Smooth muscle cell of the brain vasculature (primary cell): Measurements from ENCODE around the gene TYMP.

ENCODE experiments used
- DNase-seq: peaks from one replicate; pipeline ENCODE4 v3.0.0-alpha.2; 2012; ENCODE audit warnings: low read depth, low spot score

TYMP gene

GRCh38 chr22:50483977-50484853 lies 45.6 kb downstream of the TYMP start:
- no peak for DNase-seq

DNA sequence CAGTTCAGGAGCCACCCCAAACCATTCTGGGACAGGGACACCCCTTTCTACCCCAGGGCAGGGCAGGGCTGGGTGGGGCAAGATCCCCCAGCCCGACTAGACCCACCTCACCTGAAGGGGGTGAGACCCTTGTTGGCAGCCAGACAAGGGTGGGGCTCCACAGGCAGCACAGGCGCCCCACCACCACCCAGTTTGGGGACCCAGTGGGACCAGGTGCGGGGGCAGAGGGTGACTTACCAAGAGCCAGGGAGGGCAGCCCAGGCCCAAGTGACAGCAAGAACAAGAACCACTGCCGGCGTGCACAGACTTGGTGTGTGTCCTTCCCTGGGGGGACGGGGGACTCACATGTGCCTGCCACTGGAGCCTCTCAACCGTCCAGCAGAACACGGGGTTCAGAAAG lies 46.3 kb downstream of the TYMP start:
- no peak for DNase-seq

DNA sequence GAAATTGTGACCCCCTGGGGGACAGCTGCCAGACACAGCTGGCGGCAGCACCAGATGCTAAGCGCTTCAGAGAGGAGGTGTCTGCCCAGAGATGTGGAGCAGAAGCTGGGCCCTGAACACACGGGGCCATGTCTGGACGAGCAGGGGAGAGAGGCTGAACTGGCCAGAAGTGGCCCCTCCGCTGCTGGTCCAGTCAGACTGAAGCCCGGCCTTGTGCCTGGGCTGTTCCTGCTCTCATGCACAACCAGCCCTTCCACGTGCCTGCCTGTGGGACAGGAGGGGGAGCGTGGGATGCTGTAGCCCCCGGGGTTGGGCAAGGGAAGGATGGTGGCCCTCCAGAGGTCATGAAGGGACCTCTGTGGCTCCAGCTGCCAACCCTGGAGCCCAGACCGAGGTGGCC lies 46.7 kb downstream of the TYMP start:
- no peak for DNase-seq

DNA sequence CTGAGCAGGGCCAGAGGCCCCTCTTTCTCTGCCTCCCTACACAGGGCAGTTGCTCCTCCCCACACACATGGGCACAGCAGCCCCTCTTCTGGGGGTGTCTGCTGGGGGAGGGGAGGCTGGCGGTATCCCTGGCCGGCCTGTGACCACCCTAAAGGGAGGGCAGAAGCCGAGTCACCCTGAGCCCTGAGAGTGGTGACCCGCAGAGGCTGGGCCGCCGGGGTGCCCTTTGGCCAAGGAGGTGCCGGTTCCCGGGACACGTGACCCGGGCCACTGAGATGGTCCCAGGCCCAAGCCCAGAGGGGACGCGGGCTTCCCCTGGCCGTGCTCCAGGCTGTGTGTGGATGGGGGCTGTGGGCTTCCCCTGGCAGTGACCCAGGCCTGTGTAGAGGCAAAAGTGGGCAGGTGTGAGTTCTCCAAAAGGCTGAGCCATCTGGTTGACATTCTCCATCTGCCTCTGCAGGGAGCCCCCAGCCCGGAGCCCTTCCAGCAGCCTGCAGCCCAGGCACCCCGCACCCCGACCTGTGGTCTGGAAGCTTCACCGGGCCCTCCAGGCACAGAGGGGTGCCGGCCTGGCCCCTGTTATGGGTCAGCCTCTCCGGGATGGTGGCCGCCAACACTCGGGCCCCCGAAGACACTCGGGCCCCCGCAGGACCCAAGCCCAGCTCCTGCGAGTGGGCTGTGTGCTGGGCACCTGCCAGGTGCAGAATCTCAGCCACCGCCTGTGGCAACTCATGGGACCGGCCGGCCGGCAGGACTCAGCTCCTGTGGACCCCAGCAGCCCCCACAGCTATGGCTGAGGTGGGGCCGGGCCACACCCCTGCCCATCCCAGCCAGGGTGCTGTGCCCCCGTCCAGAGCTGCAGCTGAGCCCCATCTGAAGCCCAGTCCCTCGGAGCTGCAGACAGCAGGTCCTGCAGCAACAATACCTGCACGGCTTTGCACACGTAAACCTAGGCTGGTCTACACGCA lies 47.4 kb downstream of the TYMP start:
- DNase-seq, result no peak

DNA sequence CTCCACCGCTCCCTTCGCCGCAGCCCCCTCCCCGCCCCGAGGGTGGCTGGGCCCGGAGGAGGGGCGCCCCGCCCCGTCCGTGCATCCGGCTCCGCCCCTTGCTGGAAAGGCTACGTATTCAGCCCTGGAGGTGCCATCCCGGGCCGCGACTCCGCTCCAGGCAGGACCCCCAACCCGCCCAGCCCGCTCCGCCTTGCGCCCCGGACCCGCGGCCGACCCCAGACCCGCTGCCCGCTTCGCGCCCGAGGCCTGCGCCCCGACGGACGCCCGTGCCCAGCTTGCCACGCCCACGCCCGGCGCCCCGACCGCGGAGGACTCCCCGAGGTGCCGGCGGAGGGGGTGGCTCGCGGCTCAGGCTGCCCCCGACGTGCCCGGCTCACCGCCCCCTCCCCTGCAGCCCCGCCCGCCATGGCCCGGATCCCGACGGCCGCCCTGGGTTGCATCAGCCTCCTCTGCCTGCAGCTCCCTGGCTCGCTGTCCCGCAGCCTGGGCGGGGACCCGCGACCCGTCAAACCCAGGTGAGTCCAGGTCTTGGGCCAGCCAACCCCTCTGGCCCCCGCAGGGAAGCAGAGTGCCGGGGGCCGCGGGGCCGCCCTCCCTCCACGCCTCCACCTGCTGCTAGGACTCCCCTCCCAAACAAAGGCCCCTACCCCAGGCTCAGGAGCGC lies 48.2 kb downstream of the TYMP start, which contains the start of gene ADM2:
Gene ADM2, plus strand, starts transcription at position 104 of the 667 bp plus-strand sequence. Its CDS starts 305 bp downstream, at position 409.
- no peak for DNase-seq

- no peak for DNase-seq
These were observed 48.8 kb downstream of the TYMP start for GRCh38 chr22:50481045-50481439.

DNA sequence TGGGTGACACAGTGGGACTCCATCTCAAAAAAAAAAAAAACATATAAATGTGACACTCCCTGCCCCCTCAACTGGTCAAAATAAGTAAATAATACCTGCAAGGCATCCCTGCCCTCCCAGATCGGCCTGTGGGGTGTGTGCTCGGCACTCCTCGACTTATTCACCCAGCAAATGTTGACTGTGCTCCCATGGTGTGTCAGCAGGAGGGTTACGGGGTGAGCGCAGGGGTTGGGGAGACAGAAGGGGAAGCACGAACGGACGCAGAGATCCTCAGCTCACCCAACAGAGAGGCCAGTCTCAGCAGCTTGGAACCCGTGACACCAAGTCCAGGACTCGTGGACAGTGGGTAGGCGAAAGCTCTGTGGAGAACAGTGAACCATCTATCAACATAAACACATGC lies 50.1 kb downstream of the TYMP start:
- no peak for DNase-seq

- no peak for DNase-seq
These were observed 51.9 kb downstream of the TYMP start for GRCh38 chr22:50477923-50478322.

DNA sequence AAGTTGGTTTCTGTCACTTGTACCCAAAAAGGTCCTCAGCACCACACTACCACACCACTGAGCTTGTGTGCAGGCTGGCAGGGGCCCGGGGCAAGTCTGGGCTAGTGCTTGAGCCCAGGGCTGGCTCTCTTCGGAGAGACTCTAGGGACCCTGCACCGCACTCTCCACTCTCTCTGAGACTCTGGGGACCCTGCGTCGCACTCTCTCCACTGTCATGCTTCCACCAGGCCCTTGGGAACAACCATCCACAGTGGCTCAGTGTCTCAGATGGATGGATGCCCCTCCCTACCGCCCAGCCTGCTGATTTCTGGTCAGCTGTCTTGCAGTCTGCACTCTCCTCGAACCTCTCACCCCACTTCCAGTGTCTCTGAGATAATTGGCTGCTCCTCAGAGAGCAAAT lies 52.9 kb downstream of the TYMP start:
- DNase-seq, result no peak
